ENCODE measurements around the gene AGMO. TPM values are rescaled to one million over a fixed set of nuclear protein-coding genes. Genes with fewer than 3 reads are reported as not detected.

Gene AGMO
- total RNA-seq, 1 experiment from 2014 or later: not detected

GRCh38 chr7:15515252-15515651 is 46.6 kb downstream of the AGMO start:
- no TSS peak for BruUV-seq (replicated peaks)
- Histone ChIP-seq H3K4me1 (ENCODE audit: control insufficient read depth, insufficient read depth, low read length) (no peaks in the 10 kb centered on the region), H3K4me3 (ENCODE audit: low read depth in 2 of 2, low read length in 2 of 2) (no peak overlapping the region), H3K9me3 (ENCODE audit: control insufficient read depth, insufficient read depth, low read depth, low read length) (no peaks in the 10 kb centered on the region), H3K36me3 (ENCODE audit: control insufficient read depth, insufficient read depth, low read length) (no peaks in the 10 kb centered on the region), H3K27me3 (ENCODE audit: control insufficient read depth, insufficient read depth, low read length) (no peaks in the 10 kb centered on the region), H3K27ac (ENCODE audit: low read length) (no peak overlapping the region)
- POLR2A ChIA-PET: no interaction called here
- TF ChIP-seq TCF7L2 (IDR thresholded peaks at IDR 0.05; ENCODE audit: low read depth, low read length) (no peak), REST (IDR thresholded peaks at IDR 0.05; ENCODE audit: insufficient read depth in 1 of 2, low read depth in 2 of 2, low read length in 1 of 2) (no peak), POLR2AphosphoS5 (IDR thresholded peaks at IDR 0.05; ENCODE audit: low read depth, low read length) (no peak), SIN3A (IDR thresholded peaks at IDR 0.05; ENCODE audit: borderline replicate concordance, insufficient read depth, low read depth, low read length) (no peak)
- TF ChIP-seq, protein P1, sequence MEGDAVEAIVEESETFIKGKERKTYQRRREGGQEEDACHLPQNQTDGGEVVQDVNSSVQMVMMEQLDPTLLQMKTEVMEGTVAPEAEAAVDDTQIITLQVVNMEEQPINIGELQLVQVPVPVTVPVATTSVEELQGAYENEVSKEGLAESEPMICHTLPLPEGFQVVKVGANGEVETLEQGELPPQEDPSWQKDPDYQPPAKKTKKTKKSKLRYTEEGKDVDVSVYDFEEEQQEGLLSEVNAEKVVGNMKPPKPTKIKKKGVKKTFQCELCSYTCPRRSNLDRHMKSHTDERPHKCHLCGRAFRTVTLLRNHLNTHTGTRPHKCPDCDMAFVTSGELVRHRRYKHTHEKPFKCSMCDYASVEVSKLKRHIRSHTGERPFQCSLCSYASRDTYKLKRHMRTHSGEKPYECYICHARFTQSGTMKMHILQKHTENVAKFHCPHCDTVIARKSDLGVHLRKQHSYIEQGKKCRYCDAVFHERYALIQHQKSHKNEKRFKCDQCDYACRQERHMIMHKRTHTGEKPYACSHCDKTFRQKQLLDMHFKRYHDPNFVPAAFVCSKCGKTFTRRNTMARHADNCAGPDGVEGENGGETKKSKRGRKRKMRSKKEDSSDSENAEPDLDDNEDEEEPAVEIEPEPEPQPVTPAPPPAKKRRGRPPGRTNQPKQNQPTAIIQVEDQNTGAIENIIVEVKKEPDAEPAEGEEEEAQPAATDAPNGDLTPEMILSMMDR (IDR thresholded peaks at IDR 0.05): no peak
- DNase-seq (ENCODE audit: low read depth, low spot score) (no peak), ATAC-seq (no peak)
- intact Hi-C loops (cut with micrococcal nuclease; ENCODE audit: unreplicated experiment) (no loop called here), in situ Hi-C loops (cut with HindIII; ENCODE audit: low pct_unique_long_range_greater_than_20kb, low sequenced_read_pairs) (no loop called here)
- CTCF ChIA-PET: no interaction called here

DNA sequence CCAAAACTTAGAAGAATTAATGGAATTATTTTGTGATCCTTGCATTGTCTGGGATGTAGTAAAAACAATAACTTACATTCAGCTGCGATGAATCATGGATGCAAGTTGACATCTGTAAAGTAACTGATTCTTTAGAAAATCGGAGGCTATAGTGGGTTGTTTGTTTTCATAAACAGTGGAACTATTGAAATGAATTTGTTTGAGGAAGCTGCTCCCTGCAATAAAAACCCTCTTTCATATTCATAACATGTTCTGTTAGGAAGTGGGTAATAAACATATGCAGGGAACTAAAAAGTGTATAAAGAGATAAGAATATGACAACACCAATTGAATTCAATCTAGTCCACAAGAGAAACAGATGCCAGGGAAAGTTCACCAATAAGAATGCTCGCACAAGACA is 53.6 kb downstream of the AGMO start:
- Histone ChIP-seq H3K9me3 (ENCODE audit: control insufficient read depth, insufficient read depth, low read depth, low read length) (no peaks in the 10 kb centered on the region), H3K27ac (ENCODE audit: low read length) (no peak overlapping the region), H3K4me1 (ENCODE audit: control insufficient read depth, insufficient read depth, low read length) (no peaks in the 10 kb centered on the region), H3K36me3 (ENCODE audit: control insufficient read depth, insufficient read depth, low read length) (no peaks in the 10 kb centered on the region), H3K4me3 (ENCODE audit: low read depth in 2 of 2, low read length in 2 of 2) (no peak overlapping the region), H3K27me3 (ENCODE audit: control insufficient read depth, insufficient read depth, low read length) (no peaks in the 10 kb centered on the region)
- POLR2A ChIA-PET: no interaction called here
- BruUV-seq (replicated peaks): no TSS peak
- in situ Hi-C loops (cut with HindIII; ENCODE audit: low pct_unique_long_range_greater_than_20kb, low sequenced_read_pairs) (no loop called here), intact Hi-C loops (cut with micrococcal nuclease; ENCODE audit: unreplicated experiment) (no loop called here)
- DNase-seq (ENCODE audit: low read depth, low spot score) (no peak), ATAC-seq (no peak)
- TF ChIP-seq TCF7L2 (IDR thresholded peaks at IDR 0.05; ENCODE audit: low read depth, low read length) (no peak), POLR2AphosphoS5 (IDR thresholded peaks at IDR 0.05; ENCODE audit: low read depth, low read length) (no peak), SIN3A (IDR thresholded peaks at IDR 0.05; ENCODE audit: borderline replicate concordance, insufficient read depth, low read depth, low read length) (no peak), REST (IDR thresholded peaks at IDR 0.05; ENCODE audit: insufficient read depth in 1 of 2, low read depth in 2 of 2, low read length in 1 of 2) (no peak)
- TF ChIP-seq, protein P1 (IDR thresholded peaks at IDR 0.05): no peak
- CTCF ChIA-PET: no interaction called here

All from Panc1 (cell line).